Endothelial cell of umbilical vein (primary cell): ENCODE measurements around the gene ZSWIM6. TPM values are rescaled to one million over a fixed set of nuclear protein-coding genes. Genes with fewer than 3 reads are reported as not detected.

Experiments
- BruUV-seq: library from RNA; stranded (reverse); fragments of 400-500 nt; replicated peaks from 2 replicates; lab custom pipeline; 2021; lab: Mats Ljungman, UMichigan
- CTCF ChIA-PET: fragments of 300-600, 350-600 bp; sonication (Branson Sonifier 250); formaldehyde crosslinking; loops from one replicate; lab custom pipeline; 2021; ENCODE audit warnings: antibody characterized with exemption, inconsistent platforms; lab: Charles Lee
- POLR2A ChIA-PET: fragments of 300-600, 350-600 bp; sonication (Branson Sonifier 250); formaldehyde crosslinking; loops from one replicate; lab custom pipeline; 2021; ENCODE audit warnings: antibody characterized with exemption, inconsistent platforms; lab: Charles Lee
- DNase-seq: peaks from one replicate; pipeline ENCODE4 v3.0.0-alpha.2; 2011; ENCODE audit warnings: low read depth, low spot score
- FAIRE-seq: peaks from 2 replicates; lab custom pipeline; 2011; peaks lifted over from hg19 to GRCh38; lab: Jason Lieb, UNC
- H2AFZ ChIP-seq: 2 replicates; pipeline ENCODE4 v1.6.0; 2012; ENCODE audit warnings: low read depth, low read length, control low read depth, inconsistent platforms
- H3K27ac ChIP-seq: 2 replicates; pipeline ENCODE4 v1.5.1; 2011; ENCODE audit warnings: low read depth, mild to moderate bottlenecking, control low read depth, low read length, moderate library complexity; ENCODE audit not compliant: insufficient read depth
- H3K27me3 ChIP-seq, 2 experiments: 2 replicates each; pipeline versions ENCODE4 v1.6.0 to v1.6.1; 2011; ENCODE audit warnings: low read length in 2 of 2, mixed read lengths in 1 of 2; ENCODE audit not compliant: control insufficient read depth in 2 of 2, insufficient read depth in 2 of 2
- H3K36me3 ChIP-seq, 2 experiments: 2 replicates in 1 of 2; 3 replicates in 1 of 2; pipeline ENCODE4 v1.5.1; 2011; ENCODE audit warnings: low read length in 2 of 2, mild to moderate bottlenecking in 1 of 2, moderate library complexity in 1 of 2; ENCODE audit not compliant: control insufficient read depth in 2 of 2, insufficient read depth in 2 of 2; ENCODE audit errors: extremely low read depth in 1 of 2
- H3K4me1 ChIP-seq: 3 replicates; pipeline ENCODE4 v1.5.1; 2011; ENCODE audit warnings: mild to moderate bottlenecking, low read length; ENCODE audit not compliant: control insufficient read depth, insufficient read depth; ENCODE audit errors: extremely low read depth
- H3K4me2 ChIP-seq: 2 replicates; pipeline ENCODE4 v1.6.1; 2011; ENCODE audit warnings: low read length, control low read depth, mixed read lengths; ENCODE audit not compliant: insufficient read depth
- H3K4me3 ChIP-seq, 3 experiments: fragments of 200-600 bp in 1 of 3; sonication (generic), shearing (Covaris generic) in 1 of 3; replicated peaks in 1 of 3; 2 replicates each; pipeline ENCODE4 v1.5.1; 2011 to 2016; ENCODE audit warnings: control low read depth in 3 of 3, low read length in 3 of 3, mild to moderate bottlenecking in 2 of 3, inconsistent platforms in 1 of 3, low read depth in 1 of 3, moderate library complexity in 1 of 3; ENCODE audit not compliant: insufficient read depth in 1 of 3
- H3K79me2 ChIP-seq: 2 replicates; pipeline ENCODE4 v1.6.0; 2012; ENCODE audit warnings: low read length, inconsistent platforms; ENCODE audit not compliant: control insufficient read depth, insufficient read depth
- H3K9ac ChIP-seq: replicated peaks from 2 replicates; pipeline ENCODE3; 2011; ENCODE audit warnings: low read length, control low read depth; ENCODE audit not compliant: insufficient read depth; ENCODE audit errors: extremely low read depth
- H3K9me1 ChIP-seq: replicated peaks from 3 replicates; pipeline ENCODE4 v1.6.0; 2011; ENCODE audit warnings: mild to moderate bottlenecking, low read length; ENCODE audit not compliant: control insufficient read depth, insufficient read depth; ENCODE audit errors: extremely low read depth
- H3K9me3 ChIP-seq: replicated peaks from 2 replicates; pipeline ENCODE4 v1.5.1; 2012; ENCODE audit warnings: low read length, inconsistent platforms; ENCODE audit not compliant: control insufficient read depth, insufficient read depth
- H4K20me1 ChIP-seq: replicated peaks from 2 replicates; pipeline ENCODE3; 2011; ENCODE audit warnings: mild to moderate bottlenecking, low read length; ENCODE audit not compliant: control insufficient read depth, insufficient read depth; ENCODE audit errors: extremely low read depth
- EZH2 ChIP-seq: IDR thresholded peaks from 2 replicates; pipeline ENCODE4 v1.6.1; 2012; ENCODE audit warnings: borderline replicate concordance, low read depth, mild to moderate bottlenecking, moderate library complexity, low read length, inconsistent platforms; ENCODE audit not compliant: severe bottlenecking
- FOS ChIP-seq: IDR thresholded peaks from 2 replicates; pipeline ENCODE4 v1.6.1; 2011; ENCODE audit warnings: mild to moderate bottlenecking, low read length, moderate library complexity, borderline replicate concordance; ENCODE audit not compliant: insufficient read depth
- GATA2 ChIP-seq: IDR thresholded peaks from 2 replicates; pipeline ENCODE4 v1.7.0; 2011; ENCODE audit warnings: low read depth, mild to moderate bottlenecking, moderate library complexity, mixed read lengths, low read length; ENCODE audit not compliant: insufficient read length, insufficient read depth
- JUN ChIP-seq: IDR thresholded peaks from 2 replicates; pipeline ENCODE4 v1.6.1; 2011; ENCODE audit warnings: borderline replicate concordance, low read depth; ENCODE audit not compliant: insufficient read length, insufficient read depth
- MYC ChIP-seq: IDR thresholded peaks from one replicate; pipeline ENCODE4 v1.6.1; 2011; ENCODE audit warnings: mild to moderate bottlenecking, low read depth, low read length
- POLR2A ChIP-seq: IDR thresholded peaks from 2 replicates; pipeline ENCODE4 v1.6.1; 2012; ENCODE audit warnings: low read depth, mild to moderate bottlenecking, control low read depth, low read length
- POLR2AphosphoS5 ChIP-seq: IDR thresholded peaks from 2 replicates; pipeline ENCODE4 v1.6.1; 2012; ENCODE audit warnings: low read depth, mild to moderate bottlenecking, control low read depth, low read length, moderate library complexity; ENCODE audit not compliant: insufficient read depth
- dilution Hi-C: fragments of 300-500 bp; cut with MboI; formaldehyde crosslinking; loops from one replicate; pipeline ENCODE4 v1.15.0; 2019; ENCODE audit warnings: low sequenced_read_pairs; ENCODE audit not compliant: extremely low pct_ligation_motif_present
- intact Hi-C: fragments of 100-400 bp; cut with micrococcal nuclease; formaldehyde crosslinking; loops from one replicate; pipeline ENCODE4 v1.10.0; 2022
- polyA plus RNA-seq, 4 experiments: library from polyadenylated mRNA; depleted of rRNA in 3 of 4; stranded (reverse) in 3 of 4; unstranded in 1 of 4; fragments of >200 nt; gene quantifications; 2 replicates each; pipeline versions ENCODE4 v1.2.1 to v1.2.3, GENCODE V29; 2011 to 2012; ENCODE audit warnings: missing spikeins in 1 of 4
- total RNA-seq: library from RNA; stranded (reverse); gene quantifications from 2 replicates; pipeline ENCODE4 v1.2.3, GENCODE V29; 2021
- TF ChIP-seq, protein P1 (sequence below), 2 donors: IDR thresholded peaks; 1 replicate in 1 of 2; 2 replicates in 1 of 2; pipeline ENCODE4 v1.5.1; 2011; ENCODE audit warnings: low read length in 2 of 2, mild to moderate bottlenecking in 2 of 2, moderate library complexity in 2 of 2, control low read depth in 1 of 2, inconsistent platforms in 1 of 2, low read depth in 1 of 2; ENCODE audit not compliant: insufficient read depth in 1 of 2; ENCODE audit errors: extremely low read depth in 1 of 2
- TF ChIP-seq, protein P2 (sequence below): IDR thresholded peaks from 2 replicates; pipeline ENCODE4 v1.6.1; 2011; ENCODE audit not compliant: insufficient read depth, insufficient read length

ZSWIM6 gene
- total and polyA plus RNA-seq, 2 donors (not counting 3 experiments of a cell fraction or from before 2014, with no cell fraction given), result 14.9 to 25.3 TPM

DNA sequence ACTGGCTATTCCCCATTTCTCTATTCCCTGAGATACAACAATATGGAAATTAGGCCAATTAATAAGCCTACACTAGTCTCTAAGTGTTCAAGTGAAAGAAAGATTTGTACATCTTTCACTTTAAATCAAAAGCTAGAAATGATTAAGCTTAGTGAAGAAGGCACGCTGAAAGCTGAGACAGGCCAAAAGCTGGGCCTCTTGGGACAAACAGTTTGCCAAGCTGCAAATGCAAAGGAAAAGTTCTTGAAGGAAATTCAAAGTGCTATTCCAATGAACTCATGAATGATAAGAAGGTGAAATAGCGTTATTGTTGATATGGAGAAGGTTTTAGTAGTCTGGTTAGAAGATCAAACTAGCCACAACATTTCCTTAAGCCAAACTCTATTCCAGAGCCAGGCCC is 256.2 kb downstream of the ZSWIM6 start:
- no peaks in the 10 kb centered on the region for H3K9me3 ChIP-seq
- ChIA-PET POLR2A (no interaction called here), CTCF (interaction anchor here (1.3 kb wide), 1 partner anchor 14 kb away, joined by 3 read pairs; no protein-coding TSS in a partner anchor)
- TF ChIP-seq POLR2AphosphoS5 (no peak), MYC (no peak), EZH2 (no peak), JUN (no peak), POLR2A (no peak), FOS (no peak), GATA2 (no peak)
- TF ChIP-seq, protein P1, sequence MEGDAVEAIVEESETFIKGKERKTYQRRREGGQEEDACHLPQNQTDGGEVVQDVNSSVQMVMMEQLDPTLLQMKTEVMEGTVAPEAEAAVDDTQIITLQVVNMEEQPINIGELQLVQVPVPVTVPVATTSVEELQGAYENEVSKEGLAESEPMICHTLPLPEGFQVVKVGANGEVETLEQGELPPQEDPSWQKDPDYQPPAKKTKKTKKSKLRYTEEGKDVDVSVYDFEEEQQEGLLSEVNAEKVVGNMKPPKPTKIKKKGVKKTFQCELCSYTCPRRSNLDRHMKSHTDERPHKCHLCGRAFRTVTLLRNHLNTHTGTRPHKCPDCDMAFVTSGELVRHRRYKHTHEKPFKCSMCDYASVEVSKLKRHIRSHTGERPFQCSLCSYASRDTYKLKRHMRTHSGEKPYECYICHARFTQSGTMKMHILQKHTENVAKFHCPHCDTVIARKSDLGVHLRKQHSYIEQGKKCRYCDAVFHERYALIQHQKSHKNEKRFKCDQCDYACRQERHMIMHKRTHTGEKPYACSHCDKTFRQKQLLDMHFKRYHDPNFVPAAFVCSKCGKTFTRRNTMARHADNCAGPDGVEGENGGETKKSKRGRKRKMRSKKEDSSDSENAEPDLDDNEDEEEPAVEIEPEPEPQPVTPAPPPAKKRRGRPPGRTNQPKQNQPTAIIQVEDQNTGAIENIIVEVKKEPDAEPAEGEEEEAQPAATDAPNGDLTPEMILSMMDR (IDR thresholded peaks at IDR 0.05; ENCODE audit: extremely low read depth in 1 of 2, insufficient read depth in 1 of 2, low read depth in 1 of 2, low read length in 2 of 2), result no peak
- TF ChIP-seq, protein P2, sequence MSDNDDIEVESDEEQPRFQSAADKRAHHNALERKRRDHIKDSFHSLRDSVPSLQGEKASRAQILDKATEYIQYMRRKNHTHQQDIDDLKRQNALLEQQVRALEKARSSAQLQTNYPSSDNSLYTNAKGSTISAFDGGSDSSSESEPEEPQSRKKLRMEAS, result no peak
- H3K9me1 ChIP-seq, result no peaks in the 10 kb centered on the region
- H3K27ac ChIP-seq, result no peak overlapping the region
- no peaks in the 10 kb centered on the region for H4K20me1 ChIP-seq
- H3K4me3 ChIP-seq, result no peak overlapping the region
- dilution Hi-C loops (no loop called here), intact Hi-C loops (no loop called here)
- peaks cover 1% of the 10 kb centered on the region for H3K4me1 ChIP-seq
- peaks cover 17 to 27% of the 10 kb centered on the region in 2 experiments for H3K27me3 ChIP-seq
- no TSS peak for BruUV-seq
- no peaks in the 10 kb centered on the region for H3K79me2 ChIP-seq
- no peak overlapping the region for H2AFZ ChIP-seq
- DNase-seq (no peak), FAIRE-seq (no peak)
- no peak overlapping the region for H3K4me2 ChIP-seq
- no peaks in the 10 kb centered on the region for H3K36me3 ChIP-seq
- H3K9ac ChIP-seq, result no peak overlapping the region
